Measurements from ENCODE around the gene PRRT2. TPM values are rescaled to one million over a fixed set of nuclear protein-coding genes. Genes with fewer than 3 reads are reported as not detected.

The PRRT2 gene
- total and polyA plus RNA-seq, 12 donors, result 0.62 to 6.3 (median 1.1) TPM

DNA sequence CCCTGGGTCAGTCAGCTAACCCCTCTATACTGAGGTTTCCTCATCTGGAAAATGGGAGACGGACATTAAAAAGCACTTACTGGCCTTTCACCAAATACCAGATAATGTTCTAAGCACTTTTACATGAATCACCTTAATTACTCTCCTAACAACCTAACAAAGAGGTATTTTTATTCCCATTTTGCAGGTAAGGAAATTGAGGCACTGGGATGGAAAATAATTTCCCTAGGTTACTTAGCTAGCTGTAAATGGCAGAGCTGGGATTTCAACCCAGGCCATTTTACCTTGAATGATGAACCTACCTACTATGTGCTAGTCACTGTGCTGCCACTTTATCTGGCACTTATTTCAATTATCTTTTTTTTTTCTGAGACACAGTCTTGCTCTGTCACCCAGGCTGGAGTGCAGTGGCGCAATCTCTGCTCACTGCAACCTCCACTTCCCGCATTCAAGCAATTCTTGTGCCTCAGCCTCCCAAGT is 17.7 kb upstream of the PRRT2 start:
- 99% methylated on average over 3 of the region's 3 CpGs for WGBS, 2 donors
- H3K9me3 ChIP-seq, result no peaks in the 10 kb centered on the region
- intact Hi-C loops (cut with DNase I), result no loop called here

DNA sequence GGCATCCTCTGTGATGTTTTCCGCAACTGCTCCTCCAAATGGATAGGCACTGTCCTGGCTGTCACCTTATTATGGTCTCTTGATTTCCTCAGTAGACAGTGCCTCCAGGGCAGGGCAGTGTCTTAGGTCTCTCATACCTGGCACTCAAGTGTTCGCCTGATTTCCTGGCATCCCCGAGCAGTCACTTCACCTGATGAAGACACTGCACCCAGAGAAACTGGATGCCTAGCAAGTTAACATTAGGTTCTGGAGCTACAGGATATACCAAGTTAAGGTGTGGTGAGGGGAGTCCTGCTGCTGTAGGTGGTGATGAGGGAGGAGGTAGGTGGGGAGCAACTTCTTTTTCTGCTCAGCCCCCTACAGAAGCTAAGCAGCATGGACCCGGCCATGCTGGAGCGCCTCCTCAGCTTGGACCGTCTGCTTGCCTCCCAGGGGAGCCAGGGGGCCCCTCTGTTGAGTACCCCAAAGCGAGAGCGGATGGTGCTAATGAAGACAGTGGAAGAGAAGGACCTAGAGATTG is 9.5 kb upstream of the PRRT2 start:
- DNase-seq (no peak), ATAC-seq (no peak)
- Histone ChIP-seq H3K27ac (no peak overlapping the region), H3K9me3 (no peaks in the 10 kb centered on the region), H3K4me3 (no peak overlapping the region), H3K4me1 (peaks cover 5 to 16% (median 13%) of the 10 kb centered on the region in 9 donors), H3K36me3 (peaks cover 0 to 52% (median 12%) of the 10 kb centered on the region in 9 donors), H3K27me3 (no peaks in the 10 kb centered on the region)
- TF ChIP-seq, protein P1, sequence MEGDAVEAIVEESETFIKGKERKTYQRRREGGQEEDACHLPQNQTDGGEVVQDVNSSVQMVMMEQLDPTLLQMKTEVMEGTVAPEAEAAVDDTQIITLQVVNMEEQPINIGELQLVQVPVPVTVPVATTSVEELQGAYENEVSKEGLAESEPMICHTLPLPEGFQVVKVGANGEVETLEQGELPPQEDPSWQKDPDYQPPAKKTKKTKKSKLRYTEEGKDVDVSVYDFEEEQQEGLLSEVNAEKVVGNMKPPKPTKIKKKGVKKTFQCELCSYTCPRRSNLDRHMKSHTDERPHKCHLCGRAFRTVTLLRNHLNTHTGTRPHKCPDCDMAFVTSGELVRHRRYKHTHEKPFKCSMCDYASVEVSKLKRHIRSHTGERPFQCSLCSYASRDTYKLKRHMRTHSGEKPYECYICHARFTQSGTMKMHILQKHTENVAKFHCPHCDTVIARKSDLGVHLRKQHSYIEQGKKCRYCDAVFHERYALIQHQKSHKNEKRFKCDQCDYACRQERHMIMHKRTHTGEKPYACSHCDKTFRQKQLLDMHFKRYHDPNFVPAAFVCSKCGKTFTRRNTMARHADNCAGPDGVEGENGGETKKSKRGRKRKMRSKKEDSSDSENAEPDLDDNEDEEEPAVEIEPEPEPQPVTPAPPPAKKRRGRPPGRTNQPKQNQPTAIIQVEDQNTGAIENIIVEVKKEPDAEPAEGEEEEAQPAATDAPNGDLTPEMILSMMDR (IDR thresholded peaks at IDR 0.05), result no peak
- intact Hi-C loops (cut with DNase I), result loop anchor here in 1 of 10 donors (10.0 kb wide), 1 partner anchor 172 kb away; the partner anchor contains the start of gene TAOK2
- WGBS, 2 donors, result 98% methylated on average over 8 of the region's 8 CpGs

More for the DNA sequence above, 17.7 kb upstream of the PRRT2 start:
- TF ChIP-seq, protein P1 (IDR thresholded peaks at IDR 0.05), result no peak
- Histone ChIP-seq H3K4me3 (no peak overlapping the region), H3K4me1 (peaks cover 10 to 27% (median 20%) of the 10 kb centered on the region in 9 donors), H3K27me3 (no peaks in the 10 kb centered on the region), H3K36me3 (peaks cover 0 to 30% (median 5%) of the 10 kb centered on the region in 9 donors), H3K27ac (no peak overlapping the region)
- DNase-seq, result no peak
- ATAC-seq, result no peak

DNA sequence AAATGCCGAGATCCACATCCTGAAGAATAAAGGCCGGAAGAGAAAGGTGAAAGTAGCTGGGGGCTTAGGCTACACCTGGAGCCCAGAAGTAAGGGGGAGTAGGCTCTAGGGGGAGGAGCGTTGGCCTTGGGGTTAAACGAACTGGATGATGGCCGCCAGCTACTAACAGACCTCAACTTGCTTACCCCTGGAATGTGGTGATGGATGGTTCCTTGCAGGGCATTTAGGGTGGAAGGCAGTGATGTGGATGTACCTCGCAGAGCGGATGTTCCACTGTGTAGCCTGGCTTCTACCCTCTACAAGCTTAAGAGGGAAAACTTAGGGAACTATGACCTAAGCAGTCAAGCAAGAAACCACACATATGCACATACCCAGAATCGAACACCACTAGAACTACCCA is 8.0 kb upstream of the PRRT2 start:
- Histone ChIP-seq H3K4me1 (peaks cover 15 to 32% (median 28%) of the 10 kb centered on the region in 9 donors), H3K27ac (peak overlapping the region; percentile 94 to 100 (median 97)), H3K9me3 (no peaks in the 10 kb centered on the region), H3K4me3 (peak overlapping the region in 5 of 10 donors; percentile 65 to 99 (median 76)), H3K27me3 (no peaks in the 10 kb centered on the region), H3K36me3 (peaks cover 0 to 43% (median 12%) of the 10 kb centered on the region in 9 donors)
- intact Hi-C loops (cut with DNase I), result loop anchor here in 2 of 10 donors (2.0 to 10.0 kb wide), 2 partner anchors 13 to 171 kb away; partner anchors contain the start of genes KIF22 (in 1 of the 2) and TAOK2 (in 1 of the 2)
- 80 to 84% methylated on average over 8 of the region's 8 CpGs for WGBS, 2 donors
- ATAC-seq (no peak), DNase-seq (no peak)
- TF ChIP-seq, protein P1 (IDR thresholded peaks at IDR 0.05), result no peak

DNA sequence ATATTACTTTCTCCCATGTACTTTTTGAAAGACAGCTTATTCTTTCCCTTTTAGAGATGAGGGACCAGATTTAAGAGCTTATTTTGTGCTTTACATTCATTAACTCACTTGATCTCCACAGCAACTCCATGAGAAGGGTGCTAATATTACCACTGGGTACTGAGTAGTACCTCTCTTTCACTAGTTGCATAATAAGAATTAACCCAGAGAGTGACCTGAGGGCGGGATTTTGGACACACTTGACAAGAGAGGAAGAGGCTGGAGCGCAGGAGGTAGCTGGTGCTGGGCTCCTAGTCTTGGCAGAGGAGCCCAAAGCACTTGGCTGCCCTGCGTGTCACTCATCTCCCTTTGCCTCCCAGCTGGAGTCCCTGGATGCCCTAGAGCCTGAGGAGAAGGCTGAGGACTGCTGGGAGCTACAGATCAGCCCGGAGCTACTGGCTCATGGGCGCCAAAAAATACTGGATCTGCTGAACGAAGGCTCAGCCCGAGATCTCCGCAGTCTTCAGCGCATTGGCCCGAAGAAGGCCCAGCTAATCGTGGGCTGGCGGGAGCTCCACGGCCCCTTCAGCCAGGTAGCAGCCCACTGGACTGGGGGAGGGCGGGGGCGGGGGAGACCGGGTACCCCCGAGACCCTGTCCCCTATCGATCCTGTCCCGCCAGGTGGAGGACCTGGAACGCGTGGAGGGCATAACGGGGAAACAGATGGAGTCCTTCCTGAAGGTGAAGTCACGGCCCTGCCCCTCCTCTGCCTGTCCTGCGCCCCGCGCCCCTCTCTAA is 7.3 kb upstream of the PRRT2 start:
- peaks cover 18 to 38% (median 35%) of the 10 kb centered on the region in 9 donors for H3K4me1 ChIP-seq
- peak overlapping the region; percentile 65 to 99 (median 79) for H3K4me3 ChIP-seq
- H3K27ac ChIP-seq, result peak overlapping the region; percentile 94 to 100 (median 97)
- WGBS, 2 donors, result 2 to 5% methylated on average over 26 of the region's 26 CpGs
- intact Hi-C loops (cut with DNase I), result loop anchor here in 3 of 10 donors (1.0 to 10.0 kb wide), 3 partner anchors 14 to 170 kb away; partner anchors contain the start of genes KIF22 (in 2 of the 3) and TAOK2 (in 1 of the 3)
- no peaks in the 10 kb centered on the region for H3K27me3 ChIP-seq
- ATAC-seq (peak; percentile 3 to 59 (median 43)), DNase-seq (peak; percentile 61 to 64)
- TF ChIP-seq, protein P1 (IDR thresholded peaks at IDR 0.05), result no peak
- peaks cover 0 to 43% (median 9%) of the 10 kb centered on the region in 9 donors for H3K36me3 ChIP-seq
- H3K9me3 ChIP-seq, result no peaks in the 10 kb centered on the region
